OCI-LY7 (cell line): ENCODE results near the gene XRCC6. TPM values are rescaled to one million over a fixed set of nuclear protein-coding genes. Genes with fewer than 3 reads are reported as not detected.
"Not testable (repeated sequence)": the region's sequence is repeated elsewhere in the genome, so short reads cannot be mapped to it uniquely, and the experiment has no call there.

Experiments used
- BruUV-seq: library from RNA; stranded (reverse); fragments of 400-500 nt; replicated peaks from 2 replicates; lab custom pipeline; 2021; lab: Mats Ljungman, UMichigan
- CTCF ChIA-PET: fragments of 300-600 bp; sonication (Branson Sonifier 250); formaldehyde crosslinking; loops from one replicate; lab custom pipeline; 2022; ENCODE audit warnings: antibody characterized with exemption; ENCODE audit not compliant: unreplicated experiment; lab: Charles Lee
- POLR2A ChIA-PET: fragments of 300-600 bp; sonication (Branson Sonifier 250); formaldehyde crosslinking; loops from one replicate; lab custom pipeline; 2022; ENCODE audit warnings: antibody characterized with exemption; lab: Charles Lee
- DNase-seq: peaks from one replicate; pipeline ENCODE4 v3.0.0-alpha.2; 2015; ENCODE audit warnings: low spot score
- H2AFZ ChIP-seq: fragments of 200-600 bp; sonication (generic), shearing (Covaris generic); 2 replicates; pipeline ENCODE4 v1.6.1; 2014; ENCODE audit warnings: mild to moderate bottlenecking, antibody characterized with exemption, low read length, moderate library complexity
- H3K27ac ChIP-seq: fragments of 200-600 bp; sonication (generic); 2 replicates; pipeline ENCODE4 v1.5.1; 2014; ENCODE audit warnings: mixed run types, low read depth, mild to moderate bottlenecking, moderate library complexity, low read length, inconsistent platforms; ENCODE audit not compliant: poor library complexity, severe bottlenecking
- H3K36me3 ChIP-seq: fragments of 200-600 bp; sonication (generic); 2 replicates; pipeline ENCODE4 v1.6.1; 2014; ENCODE audit warnings: mild to moderate bottlenecking, antibody characterized with exemption, low read length, moderate library complexity, mixed read lengths; ENCODE audit not compliant: insufficient read depth
- H3K4me1 ChIP-seq: fragments of 200-600 bp; sonication (generic); 2 replicates; pipeline ENCODE4 v1.5.1; 2014; ENCODE audit warnings: mild to moderate bottlenecking, low read length; ENCODE audit not compliant: insufficient read depth, poor library complexity, severe bottlenecking
- H3K4me2 ChIP-seq: fragments of 200-600 bp; sonication (generic); 2 replicates; pipeline ENCODE4 v1.6.1; 2014; ENCODE audit warnings: mild to moderate bottlenecking, low read length
- H3K4me3 ChIP-seq: fragments of 200-600 bp; sonication (generic); 2 replicates; pipeline ENCODE4 v1.5.1; 2014; ENCODE audit warnings: mild to moderate bottlenecking, low read depth, low read length; ENCODE audit not compliant: poor library complexity, severe bottlenecking
- H3K79me2 ChIP-seq: fragments of 200-600 bp; sonication (generic); 2 replicates; pipeline ENCODE4 v1.6.1; 2016; ENCODE audit warnings: low read depth, mild to moderate bottlenecking, low read length, moderate library complexity, mixed read lengths; ENCODE audit not compliant: insufficient read depth
- H3K9me2 ChIP-seq: fragments of 200-600 bp; sonication (generic); 2 replicates; pipeline ENCODE4 v1.6.1; 2016; ENCODE audit warnings: mild to moderate bottlenecking, low read length, mixed read lengths; ENCODE audit not compliant: insufficient read depth
- H3K9me3 ChIP-seq: fragments of 200-600 bp; sonication (generic); 2 replicates; pipeline ENCODE4 v1.6.1; 2014; ENCODE audit warnings: mild to moderate bottlenecking, mixed run types, low read length, mixed read lengths
- H4K20me1 ChIP-seq: fragments of 200-600 bp; sonication (generic); 2 replicates; pipeline ENCODE4 v1.6.1; 2014; ENCODE audit warnings: mild to moderate bottlenecking, antibody characterized with exemption, low read length, moderate library complexity, mixed read lengths; ENCODE audit not compliant: insufficient read depth
- CTCF ChIP-seq: fragments of 200-600 bp; sonication (generic); conservative IDR thresholded peaks from 2 replicates; pipeline ENCODE4 v1.5.1; 2014; ENCODE audit warnings: mild to moderate bottlenecking, antibody characterized with exemption, low read length, moderate library complexity, mixed read lengths
- EZH2phosphoT487 ChIP-seq: fragments of 200-600 bp; sonication (generic); IDR thresholded peaks from 2 replicates; pipeline ENCODE4 v1.6.1; 2018; ENCODE audit warnings: low read depth, borderline replicate concordance, mild to moderate bottlenecking, mixed run types, antibody characterized with exemption, low read length, moderate library complexity, mixed read lengths
- intact Hi-C: fragments of 100-400 bp; cut with micrococcal nuclease; formaldehyde crosslinking; loops from one replicate; pipeline ENCODE4 v1.10.0; 2022; ENCODE audit not compliant: unreplicated experiment
- total RNA-seq, 2 experiments: library from RNA; depleted of rRNA in 1 of 2; stranded (reverse); fragments of >200 nt in 1 of 2; shearing (Covaris generic) in 1 of 2; gene quantifications; 2 replicates each; pipeline ENCODE4 v1.2.3, GENCODE V29; 2014 to 2022

The XRCC6 gene
- total RNA-seq, 2 experiments from 2014 or later, result 378 to 426 TPM

- no peak overlapping the region for H3K4me2 ChIP-seq
- BruUV-seq, result no TSS peak
- peaks cover 98% of the 10 kb centered on the region for H3K36me3 ChIP-seq
- H4K20me1 ChIP-seq, result no peaks in the 10 kb centered on the region; the same call in 1 of the 2 replicates
- H3K4me1 ChIP-seq, result no peaks in the 10 kb centered on the region
- H2AFZ ChIP-seq, result no peak overlapping the region
- no peak for DNase-seq
- no peak overlapping the region for H3K4me3 ChIP-seq
- intact Hi-C loops, result no loop called here
- CTCF ChIA-PET, result no interaction called here
- H3K9me3 ChIP-seq, result no peaks in the 10 kb centered on the region
- H3K79me2 ChIP-seq, result peaks cover 31% of the 10 kb centered on the region; the same call in 1 of the 2 replicates
- POLR2A ChIA-PET, result no interaction called here
- TF ChIP-seq CTCF (no peak), EZH2phosphoT487 (no peak)
- no peak overlapping the region for H3K27ac ChIP-seq
- H3K9me2 ChIP-seq, result no peaks in the 10 kb centered on the region
Measured at GRCh38 chr22:41636467-41636866, 15.4 kb downstream of the XRCC6 start.

- not testable (repeated sequence) for DNase-seq
- peaks cover 43% of the 10 kb centered on the region; the same call in 1 of the 2 replicates for H3K79me2 ChIP-seq
Measured at GRCh38 chr22:41637623-41638022, 16.5 kb downstream of the XRCC6 start.

GRCh38 chr22:41638124-41638523 is 17.0 kb downstream of the XRCC6 start:
- Histone ChIP-seq H3K27ac (no peak overlapping the region), H2AFZ (no peak overlapping the region), H3K9me3 (no peaks in the 10 kb centered on the region), H3K36me3 (peaks cover 100% of the 10 kb centered on the region), H3K4me2 (no peak overlapping the region), H3K4me3 (no peak overlapping the region), H3K4me1 (no peaks in the 10 kb centered on the region), H4K20me1 (no peaks in the 10 kb centered on the region; the same call in 1 of the 2 replicates), H3K79me2 (peaks cover 43% of the 10 kb centered on the region; the same call in 1 of the 2 replicates), H3K9me2 (no peaks in the 10 kb centered on the region)
- no TSS peak for BruUV-seq
- POLR2A ChIA-PET, result interaction anchor here (0.5 to 1.3 kb wide), 3 partner anchors 17 to 807 kb away, joined by 3 to 4 read pairs (median 3); partner anchors contain the start of genes DESI1 and XRCC6
- intact Hi-C loops, result no loop called here
- CTCF ChIA-PET, result no interaction called here
- TF ChIP-seq EZH2phosphoT487 (no peak), CTCF (no peak)
- no peak for DNase-seq

More at GRCh38 chr22:41637623-41638022, 16.5 kb downstream of the XRCC6 start:
- H3K36me3 ChIP-seq, result peaks cover 100% of the 10 kb centered on the region
- H2AFZ ChIP-seq, H4K20me1 ChIP-seq, H3K9me2 ChIP-seq, H3K27ac ChIP-seq, H3K4me1 ChIP-seq, BruUV-seq, H3K4me2 ChIP-seq, H3K9me3 ChIP-seq, H3K4me3 ChIP-seq, intact Hi-C loops: not testable (repeated sequence)
- POLR2A ChIA-PET, result interaction anchor here (0.6 to 1.3 kb wide), 2 partner anchors 16 to 808 kb away, joined by 3 to 4 read pairs; partner anchors contain the start of genes DESI1 and XRCC6
- CTCF ChIA-PET, result interaction anchor here (0.6 kb wide), 1 partner anchor 16 kb away, joined by 3 read pairs; no protein-coding TSS in a partner anchor
